Esophagus squamous epithelium (tissue), 4 donors: ENCODE data around the gene KRTAP12-1.

Experiments
- CTCF ChIP-seq, 6 experiments: fragments of 450-650 bp in 4 of 6; fragments of 200-600 bp in 2 of 6; sonication (generic) in 2 of 6; IDR thresholded peaks; one replicate each; pipeline ENCODE4 v1.5.1; 2016 to 2019; ENCODE audit warnings: antibody characterized with exemption in 6 of 6, mild to moderate bottlenecking in 4 of 6, moderate library complexity in 4 of 6
- POLR2A ChIP-seq, 4 donors: fragments of 450-650 bp; IDR thresholded peaks; one replicate each; pipeline ENCODE4 v1.6.1; 2017; ENCODE audit warnings: antibody characterized with exemption in 4 of 4, mild to moderate bottlenecking in 4 of 4, moderate library complexity in 3 of 4

DNA sequence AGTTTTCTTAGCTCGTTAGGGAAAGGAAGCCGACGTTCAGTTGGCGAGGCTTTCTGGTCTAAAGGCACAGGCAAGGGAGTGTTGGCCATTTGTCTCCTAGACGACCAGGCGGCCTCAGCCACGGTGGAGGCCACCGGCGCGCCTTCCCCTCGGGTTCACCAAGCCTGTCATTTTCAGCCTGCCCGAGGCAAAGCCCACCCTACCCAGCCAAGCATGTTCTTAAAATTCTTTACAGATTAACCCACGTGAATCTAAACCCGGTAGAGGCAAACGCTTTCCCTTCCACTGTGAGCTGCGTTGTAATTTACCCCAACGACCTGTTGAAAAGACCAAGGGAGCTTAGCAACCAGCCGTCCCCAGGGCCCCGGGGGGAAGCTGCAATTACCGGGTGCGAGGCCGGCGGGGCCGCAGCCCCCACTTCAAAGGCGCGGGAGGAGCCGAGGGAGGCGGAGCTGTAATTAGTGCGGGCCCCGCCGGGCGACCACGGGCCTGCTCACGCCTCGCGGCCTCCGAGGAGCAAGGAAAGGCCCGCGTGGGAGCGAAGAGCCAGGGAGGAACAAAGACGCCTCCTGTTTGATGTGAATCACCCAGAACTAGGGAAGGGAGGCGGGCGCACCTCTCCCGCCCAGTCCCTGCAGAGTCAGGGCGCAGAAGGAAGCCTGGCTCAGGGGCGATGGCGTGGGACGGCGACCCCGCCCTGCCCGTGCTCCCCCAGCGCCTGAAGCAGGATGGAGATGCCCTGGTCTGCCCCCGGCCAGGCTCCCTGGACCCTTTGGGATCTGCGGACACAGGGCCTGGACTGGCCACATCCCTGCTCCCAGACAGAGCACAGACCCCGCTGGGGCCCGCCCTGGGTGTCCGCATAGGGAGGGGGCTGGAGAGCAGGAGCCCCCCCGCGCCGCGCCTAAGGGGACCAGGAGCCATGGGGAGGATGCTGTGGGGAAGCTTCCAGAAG, 41.5 kb upstream of the KRTAP12-1 start:
- no peak for TF ChIP-seq CTCF (IDR thresholded peaks at IDR 0.05)
- TF ChIP-seq POLR2A (IDR thresholded peaks at IDR 0.05) = no peak
